ENCODE data around the gene DLGAP1.

The DLGAP1 gene

GRCh38 chr18:3816610-3817363 is 638.3 kb downstream of the DLGAP1 start:
- peak; percentile 66 for DNase-seq (ENCODE audit: low spot score)

GRCh38 chr18:3815991-3816390 is 639.1 kb downstream of the DLGAP1 start:
- DNase-seq (ENCODE audit: low spot score), result no peak

GRCh38 chr18:3814816-3815215 is 640.3 kb downstream of the DLGAP1 start:
- DNase-seq (ENCODE audit: low spot score), result no peak

- no peak for DNase-seq (ENCODE audit: low spot score)
These were observed 644.8 kb downstream of the DLGAP1 start for GRCh38 chr18:3810296-3810695.

- no peak for DNase-seq (ENCODE audit: low spot score)
These were observed 645.9 kb downstream of the DLGAP1 start for GRCh38 chr18:3808985-3809780.

- DNase-seq (ENCODE audit: low spot score), result no peak
These were observed 648.5 kb downstream of the DLGAP1 start for GRCh38 chr18:3806656-3807055.

- DNase-seq (ENCODE audit: low spot score), result no peak
These were observed 650.8 kb downstream of the DLGAP1 start for GRCh38 chr18:3804336-3804735.

GRCh38 chr18:3803350-3803749 is 651.8 kb downstream of the DLGAP1 start:
- no peak for DNase-seq (ENCODE audit: low spot score)

- no peak for DNase-seq (ENCODE audit: low spot score)
These were observed 655.6 kb downstream of the DLGAP1 start for GRCh38 chr18:3799515-3799914.

- DNase-seq (ENCODE audit: low spot score), result no peak
These were observed 657.1 kb downstream of the DLGAP1 start for GRCh38 chr18:3798032-3798431.

- DNase-seq (ENCODE audit: low spot score), result no peak
These were observed 658.7 kb downstream of the DLGAP1 start for GRCh38 chr18:3796434-3796833.

GRCh38 chr18:3794537-3795348 is 660.4 kb downstream of the DLGAP1 start:
- DNase-seq (ENCODE audit: low spot score), result peak; percentile 53

- no peak for DNase-seq (ENCODE audit: low spot score)
These were observed 661.6 kb downstream of the DLGAP1 start for GRCh38 chr18:3793545-3793944.

- no peak for DNase-seq (ENCODE audit: low spot score)
These were observed 662.0 kb downstream of the DLGAP1 start for GRCh38 chr18:3793111-3793510.

GRCh38 chr18:3792711-3793110 is 662.4 kb downstream of the DLGAP1 start:
- DNase-seq (ENCODE audit: low spot score), result no peak

- no peak for DNase-seq (ENCODE audit: low spot score)
These were observed 663.9 kb downstream of the DLGAP1 start for GRCh38 chr18:3791238-3791637.

GRCh38 chr18:3790703-3791102 is 664.4 kb downstream of the DLGAP1 start:
- no peak for DNase-seq (ENCODE audit: low spot score)

GRCh38 chr18:3789525-3789924 is 665.6 kb downstream of the DLGAP1 start:
- DNase-seq (ENCODE audit: low spot score), result no peak

GRCh38 chr18:3784949-3785348 is 670.2 kb downstream of the DLGAP1 start:
- no peak for DNase-seq (ENCODE audit: low spot score)

- no peak for DNase-seq (ENCODE audit: low spot score)
These were observed 672.2 kb downstream of the DLGAP1 start for GRCh38 chr18:3782901-3783300.

- no peak for DNase-seq (ENCODE audit: low spot score)
These were observed 677.4 kb downstream of the DLGAP1 start for GRCh38 chr18:3777719-3778118.

- no peak for DNase-seq (ENCODE audit: low spot score)
These were observed 678.0 kb downstream of the DLGAP1 start for GRCh38 chr18:3777122-3777521.

- DNase-seq (ENCODE audit: low spot score), result no peak
These were observed 679.1 kb downstream of the DLGAP1 start for GRCh38 chr18:3775996-3776395.

All from AG08395 (cell line).